DND-41 (cell line): Measurements from ENCODE around the gene DOCK9.
"Not testable (repeated sequence)": the region's sequence is repeated elsewhere in the genome, so short reads cannot be mapped to it uniquely, and the experiment has no call there.

Experiments
- ATAC-seq: fragments of 200-7000 bp; cut with Tn5 transposase; 3 replicates; pipeline ENCODE4 v1.9.1; 2021; ENCODE audit warnings: low read depth; ENCODE audit not compliant: insufficient read depth
- DNase-seq: peaks from one replicate; pipeline ENCODE4 v3.0.0-alpha.2; 2020
- H2AFZ ChIP-seq: 2 replicates; pipeline ENCODE4 v1.6.0; 2012; ENCODE audit warnings: low read depth, low read length
- H3K27ac ChIP-seq: 2 replicates; pipeline ENCODE4 v1.5.1; 2012; ENCODE audit warnings: low read length, inconsistent platforms
- H3K27me3 ChIP-seq: fragments of 200-600 bp; sonication (generic); 2 replicates; pipeline ENCODE4 v1.6.0; 2012; ENCODE audit warnings: low read length, mild to moderate bottlenecking, inconsistent platforms; ENCODE audit not compliant: insufficient read depth, poor library complexity
- H3K36me3 ChIP-seq: 2 replicates; pipeline ENCODE4 v1.5.1; 2012; ENCODE audit warnings: low read length, inconsistent platforms; ENCODE audit not compliant: insufficient read depth
- H3K4me1 ChIP-seq: 2 replicates; pipeline ENCODE4 v1.5.1; 2012; ENCODE audit warnings: mild to moderate bottlenecking, low read length; ENCODE audit not compliant: insufficient read depth
- H3K4me2 ChIP-seq: 2 replicates; pipeline ENCODE4 v1.6.0; 2012; ENCODE audit warnings: mild to moderate bottlenecking, moderate library complexity, low read length, inconsistent platforms; ENCODE audit not compliant: insufficient read depth
- H3K4me3 ChIP-seq, 2 experiments: fragments of 200-600 bp in 1 of 2; shearing (Covaris generic) in 1 of 2; 2 replicates each; pipeline ENCODE4 v1.5.1; 2012 to 2016; ENCODE audit warnings: inconsistent platforms in 2 of 2, low read length in 2 of 2, mild to moderate bottlenecking in 2 of 2, low read depth in 1 of 2, moderate library complexity in 1 of 2
- H3K79me2 ChIP-seq: 2 replicates; pipeline ENCODE4 v1.6.0; 2012; ENCODE audit warnings: low read length, inconsistent platforms; ENCODE audit not compliant: insufficient read depth
- H3K9ac ChIP-seq: 2 replicates; pipeline ENCODE4 v1.6.0; 2012; ENCODE audit warnings: low read depth, mild to moderate bottlenecking, inconsistent platforms, low read length, moderate library complexity
- H3K9me3 ChIP-seq: 2 replicates; pipeline ENCODE4 v1.5.1; 2012; ENCODE audit warnings: low read length, moderate library complexity, mild to moderate bottlenecking, inconsistent platforms; ENCODE audit not compliant: insufficient read depth, severe bottlenecking
- H4K20me1 ChIP-seq: 2 replicates; pipeline ENCODE4 v1.6.0; 2012; ENCODE audit warnings: low read length; ENCODE audit not compliant: insufficient read depth
- EZH2 ChIP-seq: IDR thresholded peaks from 3 replicates; pipeline ENCODE4 v1.6.1; 2012; ENCODE audit warnings: borderline replicate concordance, low read depth, mild to moderate bottlenecking, moderate library complexity, low read length, inconsistent platforms; ENCODE audit not compliant: severe bottlenecking
- TF ChIP-seq, protein P1 (sequence below): IDR thresholded peaks from 2 replicates; pipeline ENCODE4 v1.5.1; 2012; ENCODE audit warnings: borderline replicate concordance, low read length, moderate library complexity, mild to moderate bottlenecking; ENCODE audit not compliant: poor library complexity, severe bottlenecking; ENCODE audit errors: extremely low read depth

Gene DOCK9

DNA sequence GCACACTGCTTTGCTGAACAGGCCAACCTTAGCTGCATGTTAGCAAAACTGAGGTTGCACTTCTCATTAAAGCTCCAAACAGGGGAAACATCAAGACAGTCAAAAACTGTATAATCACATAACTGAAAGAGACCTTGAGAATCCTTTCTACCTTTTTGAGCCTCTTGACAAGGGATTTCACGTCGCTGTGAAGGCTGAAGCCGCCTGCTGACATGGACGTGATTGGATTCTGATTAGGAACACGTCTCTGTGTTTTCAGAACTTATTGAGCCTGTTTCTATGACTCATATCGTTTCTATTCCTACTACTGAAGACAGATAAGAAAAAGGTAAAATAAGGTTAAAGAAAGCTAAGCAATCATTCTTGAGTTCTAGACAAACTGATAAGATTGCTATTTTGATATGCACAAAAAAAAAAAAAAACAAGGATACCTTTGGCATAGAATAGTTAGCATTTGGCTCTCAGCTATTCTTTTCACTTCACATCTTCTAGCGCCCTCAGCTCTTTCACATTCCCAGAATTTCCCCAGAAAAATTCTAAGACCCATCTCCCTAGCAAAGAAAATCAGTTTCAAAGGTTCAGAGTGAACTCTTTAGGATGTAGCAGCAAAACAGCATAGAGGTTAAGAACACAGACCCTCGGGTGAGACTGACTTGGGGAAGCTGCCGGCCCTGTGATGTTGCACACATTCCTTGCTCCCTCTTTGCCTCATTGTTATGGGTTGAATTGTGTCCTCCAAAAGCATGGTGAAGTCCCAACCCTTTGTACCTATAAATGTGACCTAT lies 81.6 kb downstream of the DOCK9 start:
- Histone ChIP-seq H4K20me1 (no peaks in the 10 kb centered on the region), H3K4me3 (no peak overlapping the region), H2AFZ (no peak overlapping the region), H3K36me3 (peaks cover 39% of the 10 kb centered on the region), H3K79me2 (no peaks in the 10 kb centered on the region), H3K9ac (no peak overlapping the region), H3K27ac (no peak overlapping the region), H3K9me3 (no peaks in the 10 kb centered on the region), H3K4me1 (no peaks in the 10 kb centered on the region), H3K4me2 (no peak overlapping the region), H3K27me3 (no peaks in the 10 kb centered on the region)
- DNase-seq (no peak), ATAC-seq (no peak)
- TF ChIP-seq EZH2 = no peak
- TF ChIP-seq, protein P1, sequence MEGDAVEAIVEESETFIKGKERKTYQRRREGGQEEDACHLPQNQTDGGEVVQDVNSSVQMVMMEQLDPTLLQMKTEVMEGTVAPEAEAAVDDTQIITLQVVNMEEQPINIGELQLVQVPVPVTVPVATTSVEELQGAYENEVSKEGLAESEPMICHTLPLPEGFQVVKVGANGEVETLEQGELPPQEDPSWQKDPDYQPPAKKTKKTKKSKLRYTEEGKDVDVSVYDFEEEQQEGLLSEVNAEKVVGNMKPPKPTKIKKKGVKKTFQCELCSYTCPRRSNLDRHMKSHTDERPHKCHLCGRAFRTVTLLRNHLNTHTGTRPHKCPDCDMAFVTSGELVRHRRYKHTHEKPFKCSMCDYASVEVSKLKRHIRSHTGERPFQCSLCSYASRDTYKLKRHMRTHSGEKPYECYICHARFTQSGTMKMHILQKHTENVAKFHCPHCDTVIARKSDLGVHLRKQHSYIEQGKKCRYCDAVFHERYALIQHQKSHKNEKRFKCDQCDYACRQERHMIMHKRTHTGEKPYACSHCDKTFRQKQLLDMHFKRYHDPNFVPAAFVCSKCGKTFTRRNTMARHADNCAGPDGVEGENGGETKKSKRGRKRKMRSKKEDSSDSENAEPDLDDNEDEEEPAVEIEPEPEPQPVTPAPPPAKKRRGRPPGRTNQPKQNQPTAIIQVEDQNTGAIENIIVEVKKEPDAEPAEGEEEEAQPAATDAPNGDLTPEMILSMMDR = no peak

DNA sequence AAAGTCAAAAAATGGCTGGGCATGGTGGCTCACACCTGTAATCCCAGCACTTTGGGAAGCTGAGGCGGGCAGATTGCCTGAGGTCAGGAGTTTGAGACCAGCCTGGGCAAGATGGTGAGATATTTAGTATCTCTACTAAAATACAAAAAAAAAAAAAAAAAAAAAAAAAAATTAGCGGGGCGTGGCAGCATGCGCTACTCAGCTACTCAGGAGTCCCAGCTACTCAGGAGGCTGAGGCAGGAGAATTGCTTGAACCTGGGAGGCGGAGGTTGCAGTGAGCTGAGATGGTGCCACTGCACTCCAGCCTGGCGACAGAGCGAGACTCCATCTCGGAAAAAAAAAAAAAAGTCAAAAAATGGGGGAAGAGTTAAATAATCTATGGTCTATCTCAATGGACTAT lies 83.0 kb downstream of the DOCK9 start:
- H3K4me1 ChIP-seq, DNase-seq, H3K4me3 ChIP-seq, H3K27me3 ChIP-seq, H3K27ac ChIP-seq, H3K4me2 ChIP-seq, H3K9ac ChIP-seq, H3K9me3 ChIP-seq, H3K79me2 ChIP-seq, H4K20me1 ChIP-seq, H2AFZ ChIP-seq, ATAC-seq: not testable (repeated sequence)
- peaks cover 27% of the 10 kb centered on the region for H3K36me3 ChIP-seq

DNA sequence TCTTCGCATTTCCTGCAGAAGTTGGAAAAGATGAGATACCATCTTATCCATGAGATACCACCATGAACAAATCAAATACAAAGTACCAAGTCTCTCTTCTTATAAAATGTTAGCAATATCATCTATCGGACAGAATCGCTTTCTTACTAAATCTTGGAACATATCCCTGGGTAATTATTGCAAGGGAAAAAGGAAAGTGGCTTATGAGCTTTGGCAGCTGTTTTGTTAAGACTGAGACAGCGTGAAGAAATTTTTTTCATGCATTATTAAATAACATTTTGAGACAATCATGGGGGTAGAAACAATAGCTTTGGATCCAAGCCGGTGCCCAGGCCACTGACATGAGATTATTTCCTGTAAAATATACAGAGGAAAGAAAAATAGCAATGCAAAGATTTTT lies 84.5 kb downstream of the DOCK9 start:
- H3K27ac ChIP-seq = no peak overlapping the region
- H3K36me3 ChIP-seq = peaks cover 22% of the 10 kb centered on the region
- no peaks in the 10 kb centered on the region for H3K9me3 ChIP-seq
- H3K4me3 ChIP-seq = no peak overlapping the region
- DNase-seq (no peak), ATAC-seq (no peak)
- no peaks in the 10 kb centered on the region for H3K27me3 ChIP-seq
- no peaks in the 10 kb centered on the region for H3K4me1 ChIP-seq
- H3K4me2 ChIP-seq = no peak overlapping the region
- H4K20me1 ChIP-seq = no peaks in the 10 kb centered on the region
- TF ChIP-seq EZH2 = no peak
- TF ChIP-seq, protein P1 = no peak
- no peaks in the 10 kb centered on the region for H3K79me2 ChIP-seq
- no peak overlapping the region for H3K9ac ChIP-seq
- H2AFZ ChIP-seq = no peak overlapping the region

DNA sequence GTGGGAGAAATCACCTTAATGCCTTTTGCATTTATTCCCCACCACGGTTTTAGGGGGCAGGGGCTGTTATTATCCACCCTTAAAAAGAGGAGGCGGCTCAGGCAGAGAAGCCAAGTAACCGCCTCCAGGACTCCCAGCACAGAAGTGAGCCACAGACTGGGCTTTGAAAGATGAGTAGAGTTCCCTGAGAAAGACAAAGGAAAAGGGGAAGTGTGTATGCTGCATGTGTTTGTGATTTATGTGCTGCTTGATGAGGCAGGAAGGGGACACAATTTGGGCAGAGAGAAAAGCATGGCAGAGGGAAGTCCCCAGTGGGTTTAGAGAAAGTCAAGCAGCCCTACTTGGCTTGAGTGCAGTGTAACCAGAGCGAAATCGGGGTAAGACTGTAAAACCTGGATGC lies 85.0 kb downstream of the DOCK9 start:
- Histone ChIP-seq H3K27me3 (no peaks in the 10 kb centered on the region), H3K79me2 (no peaks in the 10 kb centered on the region), H2AFZ (no peak overlapping the region), H3K4me3 (no peak overlapping the region), H3K9ac (no peak overlapping the region), H3K27ac (no peak overlapping the region), H3K4me1 (no peaks in the 10 kb centered on the region), H3K4me2 (no peak overlapping the region), H3K36me3 (peaks cover 24% of the 10 kb centered on the region), H4K20me1 (no peaks in the 10 kb centered on the region), H3K9me3 (no peaks in the 10 kb centered on the region)
- no peak for ATAC-seq
- DNase-seq = no peak
- TF ChIP-seq, protein P1 = no peak
- no peak for TF ChIP-seq EZH2
